ENCODE results near the gene NRXN2. TPM values are rescaled to one million over a fixed set of nuclear protein-coding genes. Genes with fewer than 3 reads are reported as not detected.

The NRXN2 gene
- total RNA-seq, 2 experiments from 2014 or later: 0.24 to 0.35 TPM

- Mint-ChIP-seq H3K4me3 (no peak overlapping the region), H3K27me3 (ENCODE audit: low read depth) (no peaks in the 10 kb centered on the region), H3K36me3 (ENCODE audit: low read depth) (no peaks in the 10 kb centered on the region), H3K27ac (no peak overlapping the region), H3K9me3 (peaks cover 18% of the 10 kb centered on the region), H3K4me1 (ENCODE audit: low read depth) (no peaks in the 10 kb centered on the region)
- CTCF ChIA-PET: interaction anchor here (0.8 kb wide), 1 partner anchor 225 kb away, joined by 5 read pairs; no protein-coding TSS in a partner anchor
- intact Hi-C loops (cut with micrococcal nuclease): no loop called here
- no peak for DNase-seq
These were observed 137.8 kb downstream of the NRXN2 start for GRCh38 chr11:64585150-64585549.

DNA sequence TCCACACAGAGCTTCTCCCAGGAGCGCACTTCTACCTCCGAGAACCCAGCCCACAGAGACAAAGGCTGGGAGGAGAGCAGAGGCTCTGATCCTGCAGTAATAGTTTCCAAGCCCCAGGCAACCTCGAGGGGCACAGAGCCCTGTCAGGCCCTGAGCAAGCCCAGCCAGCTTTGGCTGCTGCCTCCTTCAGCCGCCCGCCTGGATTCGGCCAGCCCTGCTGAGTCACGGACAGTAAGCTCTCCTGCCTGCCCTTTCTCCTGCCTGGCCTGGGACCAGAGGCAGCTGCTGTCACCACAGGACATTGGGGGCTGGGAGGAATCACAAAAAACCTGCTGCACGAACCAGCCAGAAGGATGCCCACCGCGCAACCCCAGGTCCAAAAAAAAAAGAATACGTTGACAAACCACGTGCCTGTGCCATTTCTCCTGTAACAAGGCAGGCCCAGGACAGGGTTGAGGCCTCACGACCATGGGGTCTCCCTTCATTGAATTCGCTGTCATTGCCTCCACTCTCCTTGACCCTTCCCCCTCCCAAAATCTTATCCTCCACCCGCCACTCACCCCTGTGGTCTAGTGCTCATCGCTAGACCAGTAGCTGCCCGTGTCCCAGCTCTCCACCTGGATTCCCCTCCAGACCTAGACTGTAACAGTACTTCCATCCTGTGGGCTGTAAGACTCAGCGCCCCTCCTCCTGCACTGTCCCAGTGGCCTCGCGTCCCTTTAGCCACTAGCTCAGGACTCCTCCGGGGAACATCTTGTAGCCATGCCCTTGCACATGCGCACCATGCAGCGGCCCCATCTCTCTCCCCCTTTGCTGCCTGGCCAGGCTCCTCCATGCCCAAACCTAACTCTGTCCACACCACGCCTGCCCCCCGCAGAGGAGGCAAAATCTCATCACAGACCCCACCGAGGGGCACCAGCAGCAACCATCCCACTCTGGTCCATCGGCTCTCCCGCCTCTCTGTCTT is 139.4 kb downstream of the NRXN2 start:
- H3K9me3 Mint-ChIP-seq: peaks cover 11% of the 10 kb centered on the region
- no peaks in the 10 kb centered on the region for H3K27me3 Mint-ChIP-seq (ENCODE audit: low read depth)
- DNase-seq: no peak
- no peak overlapping the region for H3K27ac Mint-ChIP-seq
- CTCF ChIA-PET: no interaction called here
- intact Hi-C loops (cut with micrococcal nuclease): no loop called here
- H3K36me3 Mint-ChIP-seq (ENCODE audit: low read depth): no peaks in the 10 kb centered on the region
- H3K4me3 Mint-ChIP-seq: no peak overlapping the region
- no peaks in the 10 kb centered on the region for H3K4me1 Mint-ChIP-seq (ENCODE audit: low read depth)

GRCh38 chr11:64582885-64583284 is 140.1 kb downstream of the NRXN2 start:
- H3K36me3 Mint-ChIP-seq (ENCODE audit: low read depth): no peaks in the 10 kb centered on the region
- no peak overlapping the region for H3K4me3 Mint-ChIP-seq
- H3K27ac Mint-ChIP-seq: no peak overlapping the region
- H3K9me3 Mint-ChIP-seq: peaks cover 4% of the 10 kb centered on the region
- no peaks in the 10 kb centered on the region for H3K27me3 Mint-ChIP-seq (ENCODE audit: low read depth)
- CTCF ChIA-PET: no interaction called here
- H3K4me1 Mint-ChIP-seq (ENCODE audit: low read depth): no peaks in the 10 kb centered on the region
- no peak for DNase-seq
- intact Hi-C loops (cut with micrococcal nuclease): no loop called here

DNA sequence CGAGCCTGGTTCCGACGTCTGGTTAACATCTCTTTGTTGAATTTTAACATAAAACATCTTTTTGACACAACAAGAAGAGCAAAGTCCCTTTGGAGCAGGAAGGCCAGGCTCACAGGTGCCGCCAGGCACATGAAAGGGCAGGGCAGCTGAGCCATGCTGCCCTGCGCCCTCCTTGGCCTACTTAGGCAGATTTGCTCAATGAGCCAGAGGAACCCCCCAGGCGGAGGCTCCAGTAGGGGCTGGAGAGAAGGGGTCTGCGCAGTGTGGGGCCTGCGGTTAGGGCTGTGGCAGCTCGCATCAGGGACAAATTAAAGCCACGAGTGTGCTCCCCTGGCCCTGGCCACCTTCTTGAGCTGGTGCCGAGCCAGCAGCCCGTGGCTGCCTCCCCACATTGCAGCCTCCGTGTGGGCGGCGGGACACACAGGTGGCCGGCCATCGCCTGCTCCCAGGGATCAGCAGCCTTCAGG is 141.9 kb downstream of the NRXN2 start:
- CTCF ChIA-PET: interaction anchor here (0.7 kb wide), 1 partner anchor 1606 kb away, joined by 3 read pairs; no protein-coding TSS in a partner anchor
- no peak overlapping the region for H3K4me3 Mint-ChIP-seq
- H3K4me1 Mint-ChIP-seq (ENCODE audit: low read depth): no peaks in the 10 kb centered on the region
- intact Hi-C loops (cut with micrococcal nuclease): no loop called here
- no peak for DNase-seq
- H3K9me3 Mint-ChIP-seq: no peaks in the 10 kb centered on the region
- H3K36me3 Mint-ChIP-seq (ENCODE audit: low read depth): no peaks in the 10 kb centered on the region
- no peaks in the 10 kb centered on the region for H3K27me3 Mint-ChIP-seq (ENCODE audit: low read depth)
- no peak overlapping the region for H3K27ac Mint-ChIP-seq

- Mint-ChIP-seq H3K27me3 (ENCODE audit: low read depth) (no peaks in the 10 kb centered on the region), H3K4me1 (ENCODE audit: low read depth) (no peaks in the 10 kb centered on the region), H3K9me3 (no peaks in the 10 kb centered on the region), H3K27ac (no peak overlapping the region), H3K36me3 (ENCODE audit: low read depth) (no peaks in the 10 kb centered on the region), H3K4me3 (no peak overlapping the region)
- DNase-seq: no peak
- CTCF ChIA-PET: no interaction called here
- intact Hi-C loops (cut with micrococcal nuclease): no loop called here
These were observed 142.6 kb downstream of the NRXN2 start for GRCh38 chr11:64580412-64580811.

DNA sequence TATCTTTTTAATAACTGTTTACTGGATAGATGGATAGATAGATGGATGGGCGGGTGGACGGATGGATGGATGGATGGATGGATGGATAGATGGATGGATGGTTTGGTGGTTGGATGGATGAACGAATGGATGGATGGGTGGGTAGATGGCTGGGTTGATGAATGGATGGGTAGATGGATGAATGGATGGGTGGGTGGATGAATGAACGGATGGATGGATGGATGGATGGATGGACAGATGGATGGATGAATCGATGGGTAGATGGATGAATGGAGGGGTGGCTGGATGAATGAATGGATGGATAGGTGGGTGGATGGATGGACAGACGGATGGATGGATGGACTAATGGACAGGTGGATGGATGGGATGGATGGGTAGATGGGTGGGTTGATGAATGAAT is 145.8 kb downstream of the NRXN2 start:
- intact Hi-C loops (cut with micrococcal nuclease): no loop called here
- Mint-ChIP-seq H3K27me3 (ENCODE audit: low read depth) (no peaks in the 10 kb centered on the region), H3K4me1 (ENCODE audit: low read depth) (no peaks in the 10 kb centered on the region), H3K27ac (no peak overlapping the region), H3K9me3 (no peaks in the 10 kb centered on the region), H3K4me3 (no peak overlapping the region), H3K36me3 (ENCODE audit: low read depth) (no peaks in the 10 kb centered on the region)
- CTCF ChIA-PET: no interaction called here
- DNase-seq: no peak

DNA sequence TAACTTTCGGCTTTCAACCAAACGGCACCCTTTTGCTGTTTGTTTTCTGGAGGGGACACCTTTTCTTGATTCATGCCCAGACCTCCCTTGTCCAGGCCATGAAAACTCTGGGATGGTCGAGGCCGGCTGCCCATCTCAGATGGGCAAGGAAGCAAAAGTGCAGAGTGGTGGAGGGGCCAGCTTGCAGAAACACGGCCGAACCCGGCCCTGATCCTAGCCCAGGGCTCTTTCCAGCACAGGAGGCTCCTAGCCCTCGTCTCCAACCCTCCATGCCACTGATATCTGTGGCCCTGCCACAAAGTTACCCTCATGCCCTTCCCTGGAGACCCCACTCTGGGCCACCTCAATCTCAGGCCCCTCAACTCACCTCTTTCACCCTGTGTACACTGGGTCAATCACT is 150.9 kb downstream of the NRXN2 start:
- no peak overlapping the region for H3K4me3 Mint-ChIP-seq
- no peak for DNase-seq
- CTCF ChIA-PET: interaction anchor here (0.5 kb wide), 1 partner anchor 320 kb away, joined by 3 read pairs; no protein-coding TSS in a partner anchor
- H3K27ac Mint-ChIP-seq: no peak overlapping the region
- no peaks in the 10 kb centered on the region for H3K27me3 Mint-ChIP-seq (ENCODE audit: low read depth)
- intact Hi-C loops (cut with micrococcal nuclease): no loop called here
- H3K4me1 Mint-ChIP-seq (ENCODE audit: low read depth): no peaks in the 10 kb centered on the region
- H3K9me3 Mint-ChIP-seq: no peaks in the 10 kb centered on the region
- no peaks in the 10 kb centered on the region for H3K36me3 Mint-ChIP-seq (ENCODE audit: low read depth)

DNA sequence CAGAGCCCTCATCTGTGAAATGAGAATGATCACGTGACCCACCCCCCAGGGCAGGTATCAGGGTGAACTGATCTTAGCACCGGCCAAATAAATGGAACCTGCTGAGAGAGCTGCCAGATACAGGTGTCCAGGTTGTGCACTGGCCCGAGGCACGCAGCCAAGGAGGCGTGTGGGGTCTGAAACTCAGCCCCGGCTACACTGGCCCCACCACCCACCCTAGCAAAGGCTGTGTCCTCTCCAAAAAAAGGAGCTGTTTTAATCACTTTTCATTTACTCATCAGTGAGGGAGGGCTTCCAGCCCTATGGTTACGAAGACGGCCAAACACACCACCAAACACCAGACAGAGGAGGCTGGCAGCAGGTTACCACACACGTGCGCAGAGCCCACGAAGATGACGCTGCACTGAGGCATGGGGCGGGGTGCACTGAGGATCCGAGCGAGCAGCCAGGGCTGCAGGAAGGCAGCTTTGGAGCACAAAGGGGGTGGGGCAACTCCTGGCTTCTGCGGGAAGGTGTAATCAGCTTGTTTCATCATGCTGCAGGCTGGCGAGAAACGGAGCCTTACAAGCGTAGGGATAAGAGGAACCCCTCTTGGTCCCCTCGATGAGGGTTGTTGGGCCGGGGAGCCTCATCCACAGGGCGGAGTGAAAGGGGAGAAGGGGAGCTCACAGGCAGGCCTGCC is 151.4 kb downstream of the NRXN2 start:
- H3K36me3 Mint-ChIP-seq (ENCODE audit: low read depth): no peaks in the 10 kb centered on the region

DNA sequence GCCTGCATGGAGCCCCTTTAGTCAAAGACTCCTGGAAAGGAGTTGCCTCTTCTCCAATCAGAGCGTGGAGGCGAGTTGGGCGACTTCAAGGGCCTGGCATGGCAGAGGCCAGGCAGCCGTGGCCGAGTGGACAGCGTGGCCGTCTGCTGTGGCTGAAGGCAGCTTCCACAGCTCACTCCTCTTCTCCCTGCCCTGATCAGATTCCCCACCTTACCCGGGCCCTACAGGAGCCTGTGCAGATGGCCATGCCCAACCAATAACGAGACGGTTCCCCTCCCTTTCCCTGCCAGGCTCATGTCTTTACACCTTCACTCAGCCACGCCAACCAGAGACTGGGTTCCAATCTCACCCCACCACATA is 152.0 kb downstream of the NRXN2 start:
- intact Hi-C loops (cut with micrococcal nuclease): no loop called here
- CTCF ChIA-PET: no interaction called here
- H3K36me3 Mint-ChIP-seq (ENCODE audit: low read depth): no peaks in the 10 kb centered on the region
- H3K4me3 Mint-ChIP-seq: no peak overlapping the region
- H3K4me1 Mint-ChIP-seq (ENCODE audit: low read depth): peaks cover 4% of the 10 kb centered on the region
- H3K9me3 Mint-ChIP-seq: no peaks in the 10 kb centered on the region
- no peak overlapping the region for H3K27ac Mint-ChIP-seq
- no peak for DNase-seq
- H3K27me3 Mint-ChIP-seq (ENCODE audit: low read depth): no peaks in the 10 kb centered on the region

More for the DNA sequence above, 151.4 kb downstream of the NRXN2 start:
- intact Hi-C loops (cut with micrococcal nuclease): no loop called here
- CTCF ChIA-PET: interaction anchor here (0.5 kb wide), 1 partner anchor 319 kb away, joined by 3 read pairs; no protein-coding TSS in a partner anchor
- Mint-ChIP-seq H3K4me1 (ENCODE audit: low read depth) (peaks cover 2% of the 10 kb centered on the region), H3K4me3 (no peak overlapping the region), H3K9me3 (no peaks in the 10 kb centered on the region), H3K27ac (no peak overlapping the region), H3K27me3 (ENCODE audit: low read depth) (no peaks in the 10 kb centered on the region)
- no peak for DNase-seq

- CTCF ChIA-PET: no interaction called here
- H3K27ac Mint-ChIP-seq: no peak overlapping the region
- H3K27me3 Mint-ChIP-seq (ENCODE audit: low read depth): no peaks in the 10 kb centered on the region
- no peak overlapping the region for H3K4me3 Mint-ChIP-seq
- peaks cover 4% of the 10 kb centered on the region for H3K4me1 Mint-ChIP-seq (ENCODE audit: low read depth)
- H3K9me3 Mint-ChIP-seq: no peaks in the 10 kb centered on the region
- DNase-seq: no peak
- intact Hi-C loops (cut with micrococcal nuclease): no loop called here
- no peaks in the 10 kb centered on the region for H3K36me3 Mint-ChIP-seq (ENCODE audit: low read depth)
These were observed 152.7 kb downstream of the NRXN2 start for GRCh38 chr11:64570341-64570740.

- Mint-ChIP-seq H3K9me3 (no peaks in the 10 kb centered on the region), H3K27ac (no peak overlapping the region), H3K4me1 (ENCODE audit: low read depth) (peaks cover 4% of the 10 kb centered on the region), H3K36me3 (ENCODE audit: low read depth) (no peaks in the 10 kb centered on the region), H3K4me3 (no peak overlapping the region), H3K27me3 (ENCODE audit: low read depth) (no peaks in the 10 kb centered on the region)
- CTCF ChIA-PET: no interaction called here
- DNase-seq: no peak
- intact Hi-C loops (cut with micrococcal nuclease): no loop called here
These were observed 153.6 kb downstream of the NRXN2 start for GRCh38 chr11:64569300-64569970.

DNA sequence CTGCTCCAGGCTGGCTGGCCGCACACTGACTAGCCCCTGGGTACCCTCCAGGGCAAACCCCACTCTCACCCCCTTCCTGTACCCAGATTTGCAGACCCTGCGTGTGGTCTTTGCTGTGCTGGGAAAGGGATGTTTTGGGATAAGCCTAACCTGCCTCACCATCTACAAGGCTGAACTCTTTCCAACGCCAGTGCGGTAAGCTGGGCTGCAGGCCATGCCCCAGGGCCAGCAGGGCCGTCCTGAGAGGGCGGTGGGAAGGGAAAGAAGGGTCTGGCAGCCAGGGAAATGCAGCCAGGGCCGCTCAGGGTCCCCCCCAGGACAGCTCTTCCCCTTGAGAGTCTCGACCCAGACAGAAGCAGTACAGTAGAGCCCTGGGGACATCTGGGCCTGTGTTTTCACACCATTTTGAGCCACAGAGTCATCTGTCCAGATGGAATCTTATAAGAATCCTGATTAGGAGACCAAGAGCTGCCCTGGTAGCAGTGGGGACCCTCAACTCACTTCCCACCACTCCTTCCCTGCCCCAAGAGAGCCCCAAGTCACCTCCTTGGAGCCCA is 154.3 kb downstream of the NRXN2 start:
- no peaks in the 10 kb centered on the region for H3K9me3 Mint-ChIP-seq
- H3K36me3 Mint-ChIP-seq (ENCODE audit: low read depth): no peaks in the 10 kb centered on the region
- CTCF ChIA-PET: no interaction called here
- no peak for DNase-seq
- no peak overlapping the region for H3K27ac Mint-ChIP-seq
- H3K4me1 Mint-ChIP-seq (ENCODE audit: low read depth): peaks cover 4% of the 10 kb centered on the region
- H3K4me3 Mint-ChIP-seq: no peak overlapping the region
- intact Hi-C loops (cut with micrococcal nuclease): no loop called here
- H3K27me3 Mint-ChIP-seq (ENCODE audit: low read depth): no peaks in the 10 kb centered on the region
